Rectal smooth muscle tissue (tissue), 1 donor: Measurements from ENCODE around the gene AGT.
"Not testable (repeated sequence)": the region's sequence is repeated elsewhere in the genome, so short reads cannot be mapped to it uniquely, and the experiment has no call there.

ENCODE experiments used
- H3K27ac ChIP-seq: one replicate; pipeline ENCODE4 v1.7.0; 2013; ENCODE audit warnings: low read depth, low read length, inconsistent platforms
- H3K27me3 ChIP-seq: one replicate; pipeline ENCODE4 v1.7.0; 2013; ENCODE audit warnings: low read length; ENCODE audit not compliant: control insufficient read depth, insufficient read depth
- H3K36me3 ChIP-seq: one replicate; pipeline ENCODE4 v1.7.0; 2013; ENCODE audit warnings: low read length; ENCODE audit not compliant: control insufficient read depth, insufficient read depth
- H3K4me1 ChIP-seq: one replicate; pipeline ENCODE4 v1.7.0; 2013; ENCODE audit warnings: low read length; ENCODE audit not compliant: control insufficient read depth, insufficient read depth
- H3K4me3 ChIP-seq: one replicate; pipeline ENCODE4 v1.7.0; 2013; ENCODE audit warnings: low read length
- H3K9ac ChIP-seq: one replicate; pipeline ENCODE4 v1.7.0; 2013; ENCODE audit warnings: low read length

Gene AGT

GRCh38 chr1:230730977-230731376 lies 17.1 kb upstream of the AGT start:
- Histone ChIP-seq H3K27me3 (no peaks in the 10 kb centered on the region), H3K4me3 (no peak overlapping the region), H3K36me3 (no peaks in the 10 kb centered on the region), H3K4me1 (no peaks in the 10 kb centered on the region), H3K27ac (no peak overlapping the region), H3K9ac (no peak overlapping the region)

- H3K27me3 ChIP-seq, result no peaks in the 10 kb centered on the region
- no peaks in the 10 kb centered on the region for H3K36me3 ChIP-seq
- H3K4me3 ChIP-seq, result no peak overlapping the region
- no peaks in the 10 kb centered on the region for H3K4me1 ChIP-seq
- H3K9ac ChIP-seq, result no peak overlapping the region
- no peak overlapping the region for H3K27ac ChIP-seq
These were observed 14.9 kb upstream of the AGT start for GRCh38 chr1:230728710-230729392.

- H3K27ac ChIP-seq, result no peak overlapping the region
- H3K4me1 ChIP-seq, result no peaks in the 10 kb centered on the region
- H3K27me3 ChIP-seq, result no peaks in the 10 kb centered on the region
- no peak overlapping the region for H3K4me3 ChIP-seq
- no peak overlapping the region for H3K9ac ChIP-seq
- no peaks in the 10 kb centered on the region for H3K36me3 ChIP-seq
These were observed 11.5 kb upstream of the AGT start for GRCh38 chr1:230725256-230726012.

GRCh38 chr1:230721849-230722522 lies 8.1 kb upstream of the AGT start:
- H3K27ac ChIP-seq, H3K36me3 ChIP-seq, H3K4me1 ChIP-seq, H3K27me3 ChIP-seq, H3K9ac ChIP-seq, H3K4me3 ChIP-seq: not testable (repeated sequence)

- Histone ChIP-seq H3K27ac (no peak overlapping the region), H3K36me3 (no peaks in the 10 kb centered on the region), H3K27me3 (no peaks in the 10 kb centered on the region), H3K4me3 (no peak overlapping the region), H3K9ac (no peak overlapping the region), H3K4me1 (peaks cover 7% of the 10 kb centered on the region)
These were observed 3.3 kb upstream of the AGT start for GRCh38 chr1:230717251-230717650.

- H3K27me3 ChIP-seq, H3K4me1 ChIP-seq, H3K27ac ChIP-seq, H3K36me3 ChIP-seq, H3K9ac ChIP-seq, H3K4me3 ChIP-seq: not testable (repeated sequence)
These were observed 2.5 kb upstream of the AGT start for GRCh38 chr1:230716453-230716852.

- peaks cover 7% of the 10 kb centered on the region for H3K4me1 ChIP-seq
- no peak overlapping the region for H3K9ac ChIP-seq
- no peak overlapping the region for H3K4me3 ChIP-seq
- no peaks in the 10 kb centered on the region for H3K27me3 ChIP-seq
- H3K27ac ChIP-seq, result no peak overlapping the region
- no peaks in the 10 kb centered on the region for H3K36me3 ChIP-seq
These were observed 1.6 kb upstream of the AGT start for GRCh38 chr1:230715510-230715909.

- no peak overlapping the region for H3K9ac ChIP-seq
- peaks cover 7% of the 10 kb centered on the region for H3K4me1 ChIP-seq
- H3K36me3 ChIP-seq, result no peaks in the 10 kb centered on the region
- H3K4me3 ChIP-seq, result peak overlapping the region; percentile 8
- H3K27me3 ChIP-seq, result no peaks in the 10 kb centered on the region
- no peak overlapping the region for H3K27ac ChIP-seq
These were observed 391 bp downstream of the AGT start for GRCh38 chr1:230713547-230713914.

GRCh38 chr1:230713138-230713537 lies 784 bp downstream of the AGT start:
- no peak overlapping the region for H3K27ac ChIP-seq
- peaks cover 7% of the 10 kb centered on the region for H3K4me1 ChIP-seq
- H3K36me3 ChIP-seq, result no peaks in the 10 kb centered on the region
- no peak overlapping the region for H3K9ac ChIP-seq
- no peaks in the 10 kb centered on the region for H3K27me3 ChIP-seq
- no peak overlapping the region for H3K4me3 ChIP-seq

- Histone ChIP-seq H3K9ac (no peak overlapping the region), H3K4me1 (peaks cover 7% of the 10 kb centered on the region), H3K4me3 (no peak overlapping the region), H3K36me3 (no peaks in the 10 kb centered on the region), H3K27ac (no peak overlapping the region), H3K27me3 (no peaks in the 10 kb centered on the region)
These were observed 1.4 kb downstream of the AGT start for GRCh38 chr1:230712470-230712942.

GRCh38 chr1:230711245-230711644 lies 2.7 kb downstream of the AGT start:
- Histone ChIP-seq H3K4me1 (peaks cover 7% of the 10 kb centered on the region), H3K36me3 (no peaks in the 10 kb centered on the region), H3K27me3 (no peaks in the 10 kb centered on the region), H3K9ac (no peak overlapping the region), H3K4me3 (no peak overlapping the region), H3K27ac (no peak overlapping the region)

- Histone ChIP-seq H3K36me3 (no peaks in the 10 kb centered on the region), H3K27ac (no peak overlapping the region), H3K27me3 (no peaks in the 10 kb centered on the region), H3K9ac (no peak overlapping the region), H3K4me3 (no peak overlapping the region), H3K4me1 (peaks cover 7% of the 10 kb centered on the region)
These were observed 3.4 kb downstream of the AGT start for GRCh38 chr1:230710543-230710904.
